K562 (cell line): Measurements from ENCODE around the gene TMPRSS5. TPM values are rescaled to one million over a fixed set of nuclear protein-coding genes. Genes with fewer than 3 reads are reported as not detected.
A peak's percentile ranks its signal among the peaks of the same experiment; 100 is the strongest.

Experiments used
- AFF4 ChIP-seq: sonication (generic); formaldehyde crosslinking; IDR thresholded peaks from 2 replicates; pipeline ENCODE4 v1.8.0; 2023; ENCODE audit warnings: mild to moderate bottlenecking, missing genetic modification reagents
- CHCHD3 ChIP-seq: fragments of 250-450 bp; sonication (Bioruptor Pico); IDR thresholded peaks from 2 replicates; pipeline ENCODE4 v2.1.2; 2022; ENCODE audit warnings: mild to moderate bottlenecking
- DDX20 ChIP-seq: fragments of 450-650 bp; IDR thresholded peaks from 2 replicates; pipeline ENCODE4 v1.6.1; 2016; ENCODE audit warnings: missing genetic modification characterization, low read depth, mild to moderate bottlenecking, missing compliant biosample characterization, moderate library complexity
- NCOA6 ChIP-seq: fragments of 450-650 bp; IDR thresholded peaks from 2 replicates; pipeline ENCODE4 v1.6.1; 2017; ENCODE audit warnings: mild to moderate bottlenecking
- PURB ChIP-seq: sonication (generic); formaldehyde crosslinking; IDR thresholded peaks from 2 replicates; pipeline ENCODE4 v1.9.0; 2021; ENCODE audit warnings: low read depth, mild to moderate bottlenecking, missing genetic modification reagents
- SFPQ ChIP-seq: fragments of 200-400 bp; formaldehyde crosslinking; IDR thresholded peaks from 2 replicates; pipeline ENCODE4 v1.6.1; 2017; ENCODE audit warnings: mild to moderate bottlenecking, low read depth, low read length, moderate library complexity
- SIRT6 ChIP-seq: IDR thresholded peaks from one replicate; pipeline ENCODE4 v1.6.1; 2012; ENCODE audit warnings: low read depth, mild to moderate bottlenecking, control low read depth, inconsistent platforms, low read length, moderate library complexity
- SMAD3 ChIP-seq: fragments of 450-650 bp; formaldehyde crosslinking; conservative IDR thresholded peaks from 2 replicates; pipeline ENCODE4 v1.4.0; 2020; ENCODE audit warnings: mild to moderate bottlenecking
- ZNF124 ChIP-seq: sonication (generic); formaldehyde crosslinking; IDR thresholded peaks from 2 replicates; pipeline ENCODE4 v1.8.1; 2022; ENCODE audit warnings: missing genetic modification reagents
- ZNF75A ChIP-seq: fragments of 450-650 bp; formaldehyde crosslinking; IDR thresholded peaks from 2 replicates; pipeline ENCODE4 v1.4.0; 2020; ENCODE audit warnings: mild to moderate bottlenecking
- ZNF76 ChIP-seq: fragments of 250-450 bp; sonication (Bioruptor Pico); IDR thresholded peaks from 2 replicates; pipeline ENCODE4 v1.4.0; 2020; ENCODE audit warnings: mild to moderate bottlenecking, moderate library complexity, borderline replicate concordance
- polyA plus RNA-seq, 8 experiments: library from polyadenylated mRNA; depleted of rRNA in 4 of 8; stranded (reverse) in 5 of 8; unstranded in 3 of 8; fragments of >200 nt; fragmentation: Nextera tagmentation in 2 of 8; fragmentation: Illumina TruSeq in 1 of 8; extraction: Ambion mirVana in 2 of 8; extraction: Trizol in 1 of 8; gene quantifications; 2 replicates each; pipeline versions ENCODE4 v1.2.1 to v1.2.3, GENCODE V29; 2011 to 2014; ENCODE audit warnings: inconsistent platforms in 1 of 8, missing spikeins in 1 of 8
- total RNA-seq, 7 experiments: library from RNA; depleted of rRNA in 6 of 7; stranded (reverse); fragments of >200 nt in 6 of 7; fragmentation: Illumina TruSeq in 2 of 7; extraction: Trizol in 2 of 7; gene quantifications; 2 replicates each; pipeline versions ENCODE4 v1.2.1 to v1.2.3, GENCODE V29; 2011 to 2021; ENCODE audit warnings: low replicate concordance in 1 of 7
- TF ChIP-seq, protein P1 (sequence below): fragments of 250-450 bp; sonication (Bioruptor Pico); IDR thresholded peaks from 2 replicates; pipeline ENCODE4 v1.5.0; 2021; ENCODE audit warnings: mild to moderate bottlenecking, moderate library complexity
- TF ChIP-seq, protein P2 (sequence below): fragments of 450-650 bp; formaldehyde crosslinking; IDR thresholded peaks from 2 replicates; pipeline ENCODE4 v1.4.0; 2020; ENCODE audit warnings: mild to moderate bottlenecking, moderate library complexity
- TF ChIP-seq, protein P3 (sequence below), 3 experiments: fragments of 200-800 bp in 1 of 3; sonication (Bioruptor generic) in 1 of 3; sonication (generic) in 1 of 3; formaldehyde crosslinking in 1 of 3; IDR thresholded peaks; 2 replicates each; pipeline versions ENCODE4 v1.6.1 to v1.8.0; 2016 to 2022; ENCODE audit warnings: mild to moderate bottlenecking in 2 of 3, missing compliant biosample characterization in 2 of 3, missing genetic modification characterization in 2 of 3, missing genetic modification reagents in 1 of 3

The TMPRSS5 gene
- total and polyA plus RNA-seq, 9 of the 15 experiments (the other 6 are each of a cell fraction or from before 2014, with no cell fraction given) = 0.07 to 0.49 (median 0.17) TPM; not detected in 1

- TF ChIP-seq, protein P1, sequence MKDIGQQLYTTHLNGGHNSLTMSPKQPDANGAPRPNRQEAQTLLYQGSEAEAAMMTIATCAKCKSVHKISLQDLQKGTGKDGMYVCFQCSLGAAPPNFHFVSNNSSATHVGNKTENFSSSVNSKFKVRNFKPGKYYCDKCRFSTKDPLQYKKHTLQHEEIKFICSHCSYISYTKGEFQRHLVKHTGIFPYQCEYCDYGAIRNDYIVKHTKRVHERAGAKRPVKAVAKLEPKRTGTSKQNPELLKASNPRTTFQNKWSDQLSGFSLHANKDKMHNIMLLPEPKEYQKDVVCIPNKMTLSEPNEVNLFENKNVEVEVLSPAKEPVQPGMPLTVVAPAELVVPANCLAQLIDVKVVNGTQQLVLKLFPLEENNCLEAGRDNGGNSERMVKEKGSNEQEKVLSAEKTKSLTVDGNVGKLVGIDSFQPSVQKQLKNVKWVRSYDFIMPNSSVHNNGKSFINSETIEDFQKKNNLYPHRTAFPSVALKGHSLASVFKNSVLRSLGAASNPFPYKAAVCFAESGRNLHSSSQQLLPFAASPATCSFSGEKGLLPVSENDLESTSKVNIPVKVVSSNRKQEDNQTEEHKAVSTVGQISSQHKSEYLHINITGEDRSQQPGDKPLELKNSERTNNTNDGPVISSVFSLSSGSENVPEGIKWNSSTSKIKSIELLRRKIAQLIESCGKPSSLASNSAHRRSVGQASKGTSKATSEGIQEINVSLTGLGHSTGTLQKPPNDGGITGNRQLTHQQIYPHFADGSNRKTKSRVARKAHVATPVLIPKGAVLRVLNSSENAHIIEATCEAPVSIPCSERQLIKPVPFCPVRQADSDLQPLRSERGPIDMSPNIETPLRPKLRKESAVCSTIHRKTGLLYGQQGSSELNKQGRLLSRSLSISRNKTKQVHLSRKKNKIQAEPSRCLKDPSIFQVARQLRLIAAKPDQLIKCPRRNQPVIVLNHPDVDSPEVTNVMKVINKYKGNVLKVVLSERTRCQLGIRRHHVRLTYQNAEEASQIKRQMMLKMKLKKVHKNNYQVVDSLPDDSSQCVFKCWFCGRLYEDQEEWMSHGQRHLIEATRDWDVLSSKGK (CRISPR knock-in tag) = no peak
- no peak for TF ChIP-seq SIRT6
- TF ChIP-seq NCOA6 = no peak
- no peak for TF ChIP-seq SMAD3 (CRISPR knock-in tag)
- no peak for TF ChIP-seq AFF4
- TF ChIP-seq DDX20 (tag) = no peak
- no peak for TF ChIP-seq SFPQ
- TF ChIP-seq ZNF75A (CRISPR knock-in tag) = no peak
- TF ChIP-seq PURB (CRISPR knock-in tag) = no peak
- TF ChIP-seq, protein P2, sequence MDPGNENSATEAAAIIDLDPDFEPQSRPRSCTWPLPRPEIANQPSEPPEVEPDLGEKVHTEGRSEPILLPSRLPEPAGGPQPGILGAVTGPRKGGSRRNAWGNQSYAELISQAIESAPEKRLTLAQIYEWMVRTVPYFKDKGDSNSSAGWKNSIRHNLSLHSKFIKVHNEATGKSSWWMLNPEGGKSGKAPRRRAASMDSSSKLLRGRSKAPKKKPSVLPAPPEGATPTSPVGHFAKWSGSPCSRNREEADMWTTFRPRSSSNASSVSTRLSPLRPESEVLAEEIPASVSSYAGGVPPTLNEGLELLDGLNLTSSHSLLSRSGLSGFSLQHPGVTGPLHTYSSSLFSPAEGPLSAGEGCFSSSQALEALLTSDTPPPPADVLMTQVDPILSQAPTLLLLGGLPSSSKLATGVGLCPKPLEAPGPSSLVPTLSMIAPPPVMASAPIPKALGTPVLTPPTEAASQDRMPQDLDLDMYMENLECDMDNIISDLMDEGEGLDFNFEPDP = no peak
- TF ChIP-seq CHCHD3 = no peak
- no peak for TF ChIP-seq ZNF76 (CRISPR knock-in tag)
- no peak for TF ChIP-seq ZNF124 (CRISPR knock-in tag)
- TF ChIP-seq, protein P3, sequence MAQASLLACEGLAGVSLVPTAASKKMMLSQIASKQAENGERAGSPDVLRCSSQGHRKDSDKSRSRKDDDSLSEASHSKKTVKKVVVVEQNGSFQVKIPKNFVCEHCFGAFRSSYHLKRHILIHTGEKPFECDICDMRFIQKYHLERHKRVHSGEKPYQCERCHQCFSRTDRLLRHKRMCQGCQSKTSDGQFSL (CRISPR knock-in tag; IDR thresholded peaks at IDR 0.05) = peak; percentile 38; the same call in 1 of the 2 replicates
- TF ChIP-seq, protein P3 (tag; IDR thresholded peaks at IDR 0.05) = no peak
Observed at GRCh38 chr11:113689768-113690618, 16.1 kb downstream of the TMPRSS5 start (continued).
